Subcutaneous adipose tissue (tissue), 4 donors: ENCODE data around the gene L3MBTL1. TPM values are rescaled to one million over a fixed set of nuclear protein-coding genes. Genes with fewer than 3 reads are reported as not detected.

Experiments
- CTCF ChIP-seq: fragments of 450-650 bp; IDR thresholded peaks from one replicate; pipeline ENCODE4 v1.5.1; 2016; ENCODE audit warnings: low read depth, mild to moderate bottlenecking, control low read depth, antibody characterized with exemption, moderate library complexity
- total RNA-seq, 4 donors: library from RNA; depleted of rRNA; stranded (reverse); fragments of >200 nt; gene quantifications; one replicate each; pipeline ENCODE4 v1.1.0, GENCODE V29; 2016

Gene L3MBTL1
- 10 to 100 TPM in 2 of 4 donors, 1 to 10 TPM in 2; 5.7 to 11.7 (median 9.3) TPM for total RNA-seq

GRCh38 chr20:43507150-43508080 is at the start of gene L3MBTL1:
TSS of gene L3MBTL1 (plus strand) at chr20:43507697. CDS start at chr20:43513504, 5,807 bp downstream.
- TF ChIP-seq CTCF: no peak

GRCh38 chr20:43458422-43458924 is 49.0 kb upstream of the L3MBTL1 start:
- TF ChIP-seq CTCF: no peak

DNA sequence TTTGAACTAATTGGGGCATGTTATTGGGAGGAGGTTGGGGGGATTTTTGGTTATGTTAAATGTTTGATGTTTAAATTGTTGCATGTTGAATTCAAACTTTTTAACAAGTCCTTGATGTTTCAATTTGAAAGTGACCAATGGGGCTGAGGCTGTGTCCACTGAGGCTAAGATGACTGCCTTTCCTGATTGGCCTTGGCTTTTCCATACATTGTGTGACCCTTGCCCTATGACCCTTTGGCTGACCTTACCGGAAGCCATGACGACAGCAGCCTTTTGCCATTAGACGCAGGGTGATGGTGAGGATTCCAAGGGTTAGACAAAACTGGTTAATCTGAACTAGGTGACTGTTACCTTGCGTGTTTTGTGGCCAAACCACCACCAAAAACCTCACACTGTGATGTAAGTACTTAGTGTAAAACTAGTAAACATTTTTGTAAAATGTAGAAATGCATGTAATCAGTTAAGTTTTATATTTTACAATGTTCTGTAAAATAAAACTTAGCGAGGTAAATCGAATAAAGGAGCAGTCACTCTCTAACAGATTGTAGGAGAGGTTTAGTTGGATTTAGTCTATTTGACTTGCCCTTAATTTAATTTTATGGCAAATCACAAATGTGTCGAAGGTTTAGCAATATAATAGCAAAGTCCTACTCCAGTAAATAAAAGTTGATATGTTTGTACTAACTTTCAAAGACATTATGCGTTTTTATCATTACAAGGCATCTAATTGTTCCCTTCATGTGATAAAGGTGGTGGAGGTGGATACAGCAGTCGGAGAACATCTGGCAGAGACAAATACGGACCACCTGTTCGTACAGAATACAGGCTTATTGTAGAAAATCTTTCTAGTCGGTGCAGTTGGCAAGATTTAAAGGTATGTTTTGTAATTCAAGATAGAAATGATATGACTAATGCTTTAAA is 48.2 kb upstream of the L3MBTL1 start:
- no peak for TF ChIP-seq CTCF

DNA sequence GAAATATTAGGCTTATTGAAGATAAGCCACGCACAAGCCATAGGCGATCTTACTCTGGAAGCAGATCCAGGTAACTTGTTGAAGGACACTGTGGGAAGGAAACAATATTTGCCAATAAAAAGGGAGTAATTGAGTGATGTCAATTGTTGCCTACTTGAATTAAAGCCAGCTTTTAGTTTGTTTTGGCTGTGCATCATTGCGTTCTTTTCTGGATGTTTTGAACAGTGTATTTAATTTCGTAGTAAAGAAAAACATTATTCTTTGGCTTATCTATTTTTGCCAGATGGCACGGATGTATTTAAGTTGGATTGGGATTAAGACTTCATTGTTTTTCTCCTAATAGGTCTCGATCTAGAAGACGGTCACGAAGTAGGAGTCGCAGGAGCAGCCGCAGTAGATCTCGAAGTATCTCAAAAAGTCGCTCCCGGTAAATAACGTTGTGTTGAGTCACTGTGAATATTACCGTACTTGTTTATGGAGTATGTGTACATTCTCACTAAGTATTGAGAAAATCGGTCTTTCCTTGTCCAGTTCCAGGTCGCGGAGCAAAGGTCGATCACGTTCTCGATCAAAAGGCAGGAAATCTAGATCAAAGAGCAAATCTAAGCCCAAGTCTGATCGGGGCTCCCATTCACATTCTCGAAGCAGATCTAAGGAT is 47.2 kb upstream of the L3MBTL1 start:
- TF ChIP-seq CTCF: no peak

DNA sequence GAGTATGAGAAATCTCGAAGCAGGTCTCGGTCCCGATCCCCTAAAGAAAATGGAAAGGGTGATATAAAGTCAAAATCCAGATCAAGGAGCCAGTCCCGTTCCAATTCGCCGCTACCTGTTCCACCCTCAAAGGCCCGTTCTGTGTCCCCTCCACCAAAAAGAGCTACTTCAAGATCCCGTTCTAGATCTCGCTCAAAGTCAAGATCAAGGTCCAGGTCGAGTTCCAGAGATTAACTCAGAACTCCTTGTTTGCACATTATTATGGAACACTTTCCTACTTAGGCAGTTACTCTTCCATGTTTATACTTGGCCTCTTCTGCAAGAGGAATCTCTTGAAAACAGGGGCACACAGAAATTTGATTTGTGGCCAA is 46.7 kb upstream of the L3MBTL1 start:
- TF ChIP-seq CTCF: no peak

DNA sequence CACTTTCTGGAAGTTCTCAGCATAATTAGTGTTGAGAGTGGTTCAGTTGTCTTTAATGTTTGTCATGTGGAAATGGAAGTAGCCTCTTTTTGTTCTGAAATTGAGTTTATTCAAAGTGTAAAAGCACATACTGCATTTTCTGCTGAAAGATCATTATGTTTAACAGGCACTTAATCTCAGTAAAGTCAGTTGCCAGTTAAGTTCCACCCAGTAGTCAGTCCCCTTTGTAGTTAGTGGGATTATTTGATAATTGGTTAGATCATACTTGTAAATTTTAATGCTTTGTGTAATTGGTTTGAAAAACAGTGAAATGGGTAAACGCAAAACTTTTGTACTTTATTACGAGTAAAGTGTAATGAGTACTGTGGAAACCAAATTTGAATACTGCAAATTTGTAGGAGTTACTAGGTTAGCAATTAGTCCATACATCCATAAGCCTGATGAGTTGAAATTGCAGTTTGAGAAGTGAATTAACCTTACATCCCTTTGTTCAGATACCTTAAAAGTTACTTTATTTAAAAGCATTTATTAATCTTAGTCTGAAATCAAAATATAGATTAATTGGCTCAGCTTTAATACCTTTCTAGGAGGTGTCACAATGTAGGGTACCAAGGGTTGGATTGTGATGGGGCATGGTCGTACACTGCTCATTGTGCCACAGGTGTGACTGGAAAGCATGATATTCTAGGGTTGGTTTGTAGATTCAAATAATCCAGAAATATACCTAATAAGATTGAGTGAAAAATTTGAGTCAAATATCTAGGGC is 45.4 kb upstream of the L3MBTL1 start:
- TF ChIP-seq CTCF: no peak
